Measurements from ENCODE around the gene ACSF3.

The ACSF3 gene

GRCh38 chr16:89113661-89114060, 20.0 kb downstream of the ACSF3 start:
- no peak for DNase-seq

- peak; percentile 26 for DNase-seq
Measured at GRCh38 chr16:89114159-89114981, 20.7 kb downstream of the ACSF3 start.

GRCh38 chr16:89115216-89115861, 21.7 kb downstream of the ACSF3 start:
- peak; percentile 81 for DNase-seq

- no peak for DNase-seq
Measured at GRCh38 chr16:89116341-89117226, 22.9 kb downstream of the ACSF3 start.

- no peak for DNase-seq
Measured at GRCh38 chr16:89117227-89117974, 23.7 kb downstream of the ACSF3 start.

GRCh38 chr16:89117975-89118289, 24.3 kb downstream of the ACSF3 start:
- no peak for DNase-seq

GRCh38 chr16:89118361-89119165, 24.9 kb downstream of the ACSF3 start:
- DNase-seq = no peak

- DNase-seq = no peak
Measured at GRCh38 chr16:89119166-89119621, 25.5 kb downstream of the ACSF3 start.

- DNase-seq = no peak
Measured at GRCh38 chr16:89119661-89120141, 26.0 kb downstream of the ACSF3 start.

GRCh38 chr16:89120281-89120680, 26.6 kb downstream of the ACSF3 start:
- DNase-seq = no peak

- DNase-seq = no peak
Measured at GRCh38 chr16:89120921-89121351, 27.3 kb downstream of the ACSF3 start.

- DNase-seq = no peak
Measured at GRCh38 chr16:89121691-89122321, 28.2 kb downstream of the ACSF3 start.

- peak; percentile 49 for DNase-seq
Measured at GRCh38 chr16:89122322-89122851, 28.7 kb downstream of the ACSF3 start.

- DNase-seq = no peak
Measured at GRCh38 chr16:89123001-89123830, 29.6 kb downstream of the ACSF3 start.

GRCh38 chr16:89123831-89124100, 30.1 kb downstream of the ACSF3 start:
- no peak for DNase-seq

GRCh38 chr16:89129378-89129777, 35.7 kb downstream of the ACSF3 start:
- no peak for DNase-seq

GRCh38 chr16:89130448-89130847, 36.8 kb downstream of the ACSF3 start:
- DNase-seq = no peak

GRCh38 chr16:89131783-89132182, 38.1 kb downstream of the ACSF3 start:
- DNase-seq = no peak

- no peak for DNase-seq
Measured at GRCh38 chr16:89132194-89133005, 38.7 kb downstream of the ACSF3 start.

All from stimulated activated CD4-positive, alpha-beta T cell treated with anti-CD3 and anti-CD28 coated beads, Interleukin-4, amount 100 ng/mL, for 24 hours (primary cell).